IPS DF 6.9 (cell line): ENCODE data around the gene TMEM209.
"Not testable (repeated sequence)": the region's sequence is repeated elsewhere in the genome, so short reads cannot be mapped to it uniquely, and the experiment has no call there.

Experiments
- DNase-seq: peaks from one replicate; pipeline ENCODE4 v3.0.0-alpha.2; 2013; ENCODE audit warnings: low read depth, low spot score
- H3K27ac ChIP-seq: one replicate; pipeline ENCODE4 v1.5.1; 2013; ENCODE audit warnings: low read length, control low read depth
- H3K27me3 ChIP-seq: 2 replicates; pipeline ENCODE4 v1.6.1; 2013; ENCODE audit warnings: mild to moderate bottlenecking, low read length; ENCODE audit not compliant: control insufficient read depth, insufficient read depth
- H3K36me3 ChIP-seq: 2 replicates; pipeline ENCODE4 v1.6.1; 2013; ENCODE audit warnings: low read length; ENCODE audit not compliant: control insufficient read depth, insufficient read depth
- H3K4me1 ChIP-seq: 2 replicates; pipeline ENCODE4 v1.6.1; 2013; ENCODE audit warnings: low read length; ENCODE audit not compliant: control insufficient read depth, insufficient read depth
- H3K4me3 ChIP-seq: 2 replicates; pipeline ENCODE4 v1.5.1; 2013; ENCODE audit warnings: mild to moderate bottlenecking, low read length
- H3K9me3 ChIP-seq: 2 replicates; pipeline ENCODE4 v1.6.1; 2013; ENCODE audit warnings: low read length, inconsistent platforms; ENCODE audit not compliant: control insufficient read depth, insufficient read depth
- whole genome bisulfite sequencing: extraction: QIAGEN DNeasy Blood & Tissue Kit; methylation state at CpG from one replicate; pipeline ENCODE4 v1.1.7; 2013; ENCODE audit warnings: mixed read lengths, missing lambda C conversion rate; ENCODE audit not compliant: insufficient read length, insufficient coverage; 5-methylcytosine and 5-hydroxymethylcytosine counted together

Gene TMEM209

GRCh38 chr7:130196476-130196875, 8.7 kb downstream of the TMEM209 start:
- Histone ChIP-seq H3K4me3 (no peak overlapping the region), H3K4me1 (no peaks in the 10 kb centered on the region), H3K36me3 (no peaks in the 10 kb centered on the region; the same call in 1 of the 2 replicates), H3K27ac (no peak overlapping the region), H3K9me3 (no peaks in the 10 kb centered on the region), H3K27me3 (no peaks in the 10 kb centered on the region)
- DNase-seq = no peak
- WGBS = no CpG with 5 or more reads among the region's 2 CpGs

DNA sequence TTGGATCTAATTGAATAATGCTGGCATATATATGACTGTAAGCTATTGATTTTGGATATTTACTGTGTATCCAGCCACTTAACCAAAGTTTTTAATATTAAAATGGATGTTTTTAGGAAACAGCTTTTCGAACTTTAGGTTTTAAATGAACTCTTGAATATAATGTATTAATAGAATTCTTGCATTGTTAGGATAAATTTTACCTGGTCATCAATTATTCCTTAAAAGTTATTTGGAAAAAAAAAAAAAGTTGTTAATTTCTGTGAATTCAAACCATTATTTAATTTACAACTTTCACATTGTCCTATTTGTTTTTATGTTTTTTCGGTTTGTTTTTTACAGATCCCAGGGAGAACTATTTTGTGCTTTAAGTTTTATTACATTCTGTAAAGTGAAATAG, 9.8 kb downstream of the TMEM209 start:
- Histone ChIP-seq H3K36me3 (no peaks in the 10 kb centered on the region; the same call in 1 of the 2 replicates), H3K4me1 (no peaks in the 10 kb centered on the region)

GRCh38 chr7:130191791-130192190, 13.4 kb downstream of the TMEM209 start:
- Histone ChIP-seq H3K4me3 (no peak overlapping the region), H3K36me3 (no peaks in the 10 kb centered on the region; the same call in 1 of the 2 replicates), H3K27ac (no peak overlapping the region), H3K27me3 (no peaks in the 10 kb centered on the region), H3K4me1 (no peaks in the 10 kb centered on the region), H3K9me3 (no peaks in the 10 kb centered on the region)
- DNase-seq = no peak
- WGBS = no CpG with 5 or more reads among the region's 7 CpGs

More for the DNA sequence above, 9.8 kb downstream of the TMEM209 start:
- Histone ChIP-seq H3K27me3 (no peaks in the 10 kb centered on the region), H3K9me3 (no peaks in the 10 kb centered on the region), H3K27ac (no peak overlapping the region), H3K4me3 (no peak overlapping the region)
- no CpG with 5 or more reads among the region's 2 CpGs for WGBS
- DNase-seq = no peak

GRCh38 chr7:130189343-130189742, 15.9 kb downstream of the TMEM209 start:
- no peaks in the 10 kb centered on the region for H3K4me1 ChIP-seq
- DNase-seq = no peak
- WGBS = no CpG with 5 or more reads among the region's 5 CpGs
- H3K9me3 ChIP-seq = no peaks in the 10 kb centered on the region
- H3K4me3 ChIP-seq = no peak overlapping the region
- H3K27me3 ChIP-seq = no peaks in the 10 kb centered on the region
- H3K27ac ChIP-seq = no peak overlapping the region
- H3K36me3 ChIP-seq = no peaks in the 10 kb centered on the region; the same call in 1 of the 2 replicates

GRCh38 chr7:130187360-130187759, 17.8 kb downstream of the TMEM209 start:
- no peaks in the 10 kb centered on the region for H3K27me3 ChIP-seq
- no peaks in the 10 kb centered on the region for H3K9me3 ChIP-seq
- H3K4me3 ChIP-seq = no peak overlapping the region
- H3K4me1 ChIP-seq = no peaks in the 10 kb centered on the region
- H3K27ac ChIP-seq = no peak overlapping the region
- no CpG with 5 or more reads among the region's 2 CpGs for WGBS
- no peaks in the 10 kb centered on the region; the same call in 1 of the 2 replicates for H3K36me3 ChIP-seq
- DNase-seq = no peak

- DNase-seq, H3K36me3 ChIP-seq: not testable (repeated sequence)
- no CpG with 5 or more reads among the region's 5 CpGs for WGBS
Observed at GRCh38 chr7:130184349-130184748, 20.9 kb downstream of the TMEM209 start.

DNA sequence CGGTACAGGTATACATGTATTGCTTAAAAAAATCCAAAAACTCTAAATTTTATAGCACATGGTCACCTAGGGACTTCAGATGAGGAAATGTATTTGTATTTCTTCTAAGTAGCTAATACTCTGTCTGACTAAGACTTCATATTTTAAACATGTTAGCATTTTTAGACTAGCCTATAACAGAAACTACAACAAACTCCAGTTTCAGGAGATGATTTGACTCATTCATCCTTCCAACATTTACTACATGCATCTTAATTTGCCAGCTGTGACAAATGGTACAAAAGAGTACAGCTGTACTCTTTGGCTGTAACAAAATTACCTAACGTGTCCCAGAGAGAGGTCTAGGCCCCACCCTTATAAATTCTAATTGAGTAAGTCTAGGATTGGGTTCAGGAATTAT, 22.2 kb downstream of the TMEM209 start:
- Histone ChIP-seq H3K27ac (no peak overlapping the region), H3K4me3 (no peak overlapping the region), H3K27me3 (no peaks in the 10 kb centered on the region), H3K9me3 (no peaks in the 10 kb centered on the region), H3K36me3 (no peaks in the 10 kb centered on the region; the same call in 1 of the 2 replicates), H3K4me1 (no peaks in the 10 kb centered on the region)
- no CpG with 5 or more reads among the region's 2 CpGs for WGBS
- no peak for DNase-seq

More at GRCh38 chr7:130184349-130184748, 20.9 kb downstream of the TMEM209 start:
- H3K27ac ChIP-seq, H3K9me3 ChIP-seq, H3K4me3 ChIP-seq, H3K4me1 ChIP-seq, H3K27me3 ChIP-seq: not testable (repeated sequence)

- no peak for DNase-seq
- Histone ChIP-seq H3K27ac (no peak overlapping the region), H3K9me3 (no peaks in the 10 kb centered on the region), H3K36me3 (no peaks in the 10 kb centered on the region; the same call in 1 of the 2 replicates), H3K4me1 (no peaks in the 10 kb centered on the region), H3K27me3 (no peaks in the 10 kb centered on the region), H3K4me3 (no peak overlapping the region)
- WGBS = no CpG with 5 or more reads among the region's 2 CpGs
Observed at GRCh38 chr7:130181263-130181605, 24.0 kb downstream of the TMEM209 start.

GRCh38 chr7:130180571-130181262, 24.5 kb downstream of the TMEM209 start:
- Histone ChIP-seq H3K4me1 (no peaks in the 10 kb centered on the region), H3K27me3 (no peaks in the 10 kb centered on the region), H3K9me3 (no peaks in the 10 kb centered on the region), H3K27ac (no peak overlapping the region), H3K36me3 (no peaks in the 10 kb centered on the region; the same call in 1 of the 2 replicates), H3K4me3 (no peak overlapping the region)
- no CpG with 5 or more reads among the region's 9 CpGs for WGBS
- DNase-seq = no peak

- no peak for DNase-seq
- H3K9me3 ChIP-seq = no peaks in the 10 kb centered on the region
- WGBS = no CpG with 5 or more reads among the region's 2 CpGs
- H3K4me3 ChIP-seq = no peak overlapping the region
- H3K27ac ChIP-seq = no peak overlapping the region
- no peaks in the 10 kb centered on the region for H3K27me3 ChIP-seq
- no peaks in the 10 kb centered on the region; the same call in 1 of the 2 replicates for H3K36me3 ChIP-seq
- H3K4me1 ChIP-seq = no peaks in the 10 kb centered on the region
Observed at GRCh38 chr7:130179631-130180030, 25.6 kb downstream of the TMEM209 start.

DNA sequence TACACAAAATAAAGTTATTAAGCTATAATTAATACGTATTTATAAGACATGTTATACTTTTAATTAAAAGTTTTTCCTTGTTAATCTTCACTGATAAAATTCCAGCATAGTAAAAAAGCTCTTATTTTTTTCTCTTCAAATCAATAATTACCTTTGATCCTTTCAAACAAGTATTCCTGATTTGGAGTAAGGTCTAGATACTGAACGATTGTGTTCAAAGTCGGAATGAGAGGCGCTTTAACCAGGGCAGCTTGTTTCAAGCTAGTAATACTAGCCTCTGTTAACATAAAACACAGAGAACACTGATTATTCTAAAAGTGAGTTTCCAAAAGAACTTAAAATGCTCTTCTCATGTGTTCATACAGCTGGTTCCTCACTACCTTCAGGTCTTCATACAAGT, 27.0 kb downstream of the TMEM209 start:
- no peaks in the 10 kb centered on the region for H3K9me3 ChIP-seq
- no peaks in the 10 kb centered on the region; the same call in 1 of the 2 replicates for H3K36me3 ChIP-seq
- H3K27me3 ChIP-seq = no peaks in the 10 kb centered on the region
- no peak overlapping the region for H3K4me3 ChIP-seq
- no peaks in the 10 kb centered on the region for H3K4me1 ChIP-seq
- DNase-seq = no peak
- WGBS = no CpG with 5 or more reads among the region's 4 CpGs
- H3K27ac ChIP-seq = no peak overlapping the region
